Skeletal muscle tissue (tissue), 4 donors: ENCODE results near the gene CPM. TPM values are rescaled to one million over a fixed set of nuclear protein-coding genes. Genes with fewer than 3 reads are reported as not detected.
A peak's percentile ranks its signal among the peaks of the same experiment; 100 is the strongest.

Experiments
- H3K27ac ChIP-seq: one replicate; pipeline ENCODE4 v1.7.0; 2013; ENCODE audit warnings: mild to moderate bottlenecking, low read depth, low read length, inconsistent platforms
- H3K27me3 ChIP-seq, 3 donors: one replicate each; pipeline ENCODE4 v1.7.0; 2013; ENCODE audit warnings: low read length in 3 of 3; ENCODE audit not compliant: control insufficient read depth in 3 of 3, insufficient read depth in 3 of 3
- H3K36me3 ChIP-seq, 3 donors: one replicate each; pipeline ENCODE4 v1.7.0; 2013; ENCODE audit warnings: low read length in 3 of 3; ENCODE audit not compliant: control insufficient read depth in 3 of 3, insufficient read depth in 3 of 3
- H3K4me1 ChIP-seq, 3 donors: one replicate each; pipeline ENCODE4 v1.7.0; 2013; ENCODE audit warnings: low read length in 3 of 3, mild to moderate bottlenecking in 3 of 3; ENCODE audit not compliant: control insufficient read depth in 3 of 3, insufficient read depth in 3 of 3
- H3K4me3 ChIP-seq, 3 donors: one replicate each; pipeline ENCODE4 v1.7.0; 2013; ENCODE audit warnings: low read length in 3 of 3
- H3K9ac ChIP-seq, 3 donors: one replicate each; pipeline ENCODE4 v1.7.0; 2013; ENCODE audit warnings: low read length in 3 of 3, mild to moderate bottlenecking in 3 of 3, moderate library complexity in 2 of 3, low read depth in 1 of 3
- H3K9me3 ChIP-seq, 3 donors: one replicate each; pipeline ENCODE4 v1.7.0; 2013; ENCODE audit warnings: low read length in 3 of 3; ENCODE audit not compliant: control insufficient read depth in 3 of 3
- total RNA-seq: library from RNA; depleted of rRNA; stranded (reverse); fragments of >200 nt; gene quantifications from one replicate; pipeline ENCODE4 v1.2.3, GENCODE V29; 2014
- donor health status: Osteomylitis.

The CPM gene
- 2.1 TPM for total RNA-seq

DNA sequence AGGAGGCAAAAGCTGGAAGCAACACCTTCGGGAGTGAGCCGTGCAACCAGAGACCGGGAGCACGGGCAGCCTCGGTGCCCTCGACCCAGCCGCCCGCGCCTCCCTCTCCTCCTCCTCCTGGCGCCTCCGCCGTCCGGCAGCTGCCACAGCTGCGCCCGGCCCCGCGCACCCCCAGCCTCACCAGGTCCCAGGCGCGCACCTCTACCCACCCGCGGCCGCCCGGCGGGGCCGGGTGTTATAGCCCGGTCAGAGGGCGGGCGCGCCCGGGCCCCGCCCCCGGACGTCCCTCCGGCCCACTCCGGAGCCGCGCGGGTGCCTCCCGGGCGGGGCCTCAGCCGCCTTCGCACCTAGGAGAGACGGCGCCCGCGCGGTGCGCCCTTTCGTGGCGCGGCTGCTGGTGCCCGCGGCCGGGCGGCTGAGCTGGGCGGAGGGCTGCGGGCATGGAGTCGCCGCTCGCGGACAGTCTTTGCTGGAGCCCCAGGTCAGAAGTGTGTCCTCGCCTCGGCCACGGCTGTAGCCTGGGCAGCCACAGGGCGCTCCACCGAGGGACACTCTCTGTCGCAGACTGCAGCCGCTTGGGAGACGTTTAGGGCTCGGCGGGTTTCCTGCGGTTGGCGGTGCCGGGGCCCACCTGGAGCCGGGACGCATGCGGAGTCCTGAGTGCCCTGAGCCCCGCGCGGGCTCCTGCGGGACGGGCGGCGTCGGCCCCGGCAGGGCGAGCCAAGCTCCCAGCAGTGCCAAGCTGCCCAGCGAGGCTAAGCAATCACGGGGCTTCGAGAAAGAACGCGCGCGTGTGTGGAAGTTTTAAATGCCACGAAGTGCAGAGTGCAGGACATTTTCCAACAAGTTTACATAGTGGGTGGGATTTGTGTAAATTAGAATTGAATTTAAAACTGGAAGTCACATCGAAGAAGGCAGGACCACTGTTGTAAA, at the start of gene CPM:
TSS of gene CPM (minus strand) at position 211 of the 933 bp plus-strand sequence. CDS start 334 bp downstream, outside the sequence.
- Histone ChIP-seq H3K36me3 (no peaks in the 10 kb centered on the region), H3K4me1 (peaks cover 5 to 13% (median 10%) of the 10 kb centered on the region in 3 donors), H3K27me3 (peaks cover 3 to 16% (median 5%) of the 10 kb centered on the region in 3 donors), H3K4me3 (peak within 1 kb of the TSS; percentile 65 to 73 (median 73)), H3K9ac (peak within 1 kb of the TSS; percentile 53 to 58 (median 57)), H3K27ac (peak within 1 kb of the TSS; percentile 50), H3K9me3 (no peaks in the 10 kb centered on the region)

- no peaks in the 10 kb centered on the region for H3K27me3 ChIP-seq
- no peak overlapping the region for H3K27ac ChIP-seq
- H3K4me3 ChIP-seq, result no peak overlapping the region
- H3K4me1 ChIP-seq, result no peaks in the 10 kb centered on the region
- no peak overlapping the region for H3K9ac ChIP-seq
- H3K9me3 ChIP-seq, result peaks cover 0 to 5% (median 0%) of the 10 kb centered on the region in 3 donors
- no peaks in the 10 kb centered on the region for H3K36me3 ChIP-seq
Measured at GRCh38 chr12:68981516-68981915, 48.5 kb upstream of the CPM start.

GRCh38 chr12:68980476-68981212, 47.7 kb upstream of the CPM start:
- Histone ChIP-seq H3K4me3 (no peak overlapping the region), H3K27ac (no peak overlapping the region), H3K4me1 (no peaks in the 10 kb centered on the region), H3K9me3 (peaks cover 0 to 5% (median 0%) of the 10 kb centered on the region in 3 donors), H3K9ac (no peak overlapping the region), H3K36me3 (no peaks in the 10 kb centered on the region), H3K27me3 (no peaks in the 10 kb centered on the region)

- H3K27ac ChIP-seq, result no peak overlapping the region
- no peaks in the 10 kb centered on the region for H3K27me3 ChIP-seq
- H3K9ac ChIP-seq, result no peak overlapping the region
- no peaks in the 10 kb centered on the region for H3K36me3 ChIP-seq
- no peaks in the 10 kb centered on the region for H3K4me1 ChIP-seq
- peaks cover 0 to 5% (median 0%) of the 10 kb centered on the region in 3 donors for H3K9me3 ChIP-seq
- no peak overlapping the region for H3K4me3 ChIP-seq
Measured at GRCh38 chr12:68978678-68979077, 45.7 kb upstream of the CPM start.

DNA sequence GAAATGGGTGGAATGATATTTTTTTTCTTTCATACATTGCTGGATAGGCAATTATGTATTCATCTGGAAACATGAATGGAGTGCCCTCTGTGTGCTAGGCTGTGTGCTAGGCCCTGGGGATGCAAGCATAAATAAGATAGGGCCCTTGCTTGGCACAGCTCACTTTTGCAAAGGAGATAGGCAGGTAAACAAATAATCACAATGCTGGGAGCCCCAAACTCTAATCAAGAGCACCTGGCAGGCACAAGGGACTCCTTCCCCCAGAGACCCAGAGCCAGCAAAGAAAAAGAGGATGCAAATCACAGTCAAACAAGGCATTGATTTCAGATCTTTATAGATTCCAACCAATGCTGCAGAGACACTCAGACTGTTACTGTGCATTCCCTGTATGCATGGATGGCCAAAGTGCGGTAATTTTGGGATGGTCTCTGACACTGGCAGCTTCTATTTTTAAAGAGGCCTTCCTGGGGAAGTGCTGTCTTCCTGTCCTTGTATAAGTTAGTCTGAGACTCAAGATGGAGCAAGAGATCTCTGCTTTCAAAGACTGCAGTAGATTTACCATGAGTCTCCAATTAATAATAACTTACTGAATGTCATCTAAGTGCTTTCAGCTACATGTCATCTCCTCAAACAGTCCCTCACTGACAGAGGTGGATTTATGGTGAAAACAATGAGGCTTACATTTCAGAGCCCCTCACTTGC, 45.1 kb upstream of the CPM start:
- Histone ChIP-seq H3K9ac (no peak overlapping the region), H3K27ac (no peak overlapping the region)

GRCh38 chr12:68977335-68977734, 44.4 kb upstream of the CPM start:
- H3K27me3 ChIP-seq, result no peaks in the 10 kb centered on the region
- H3K9me3 ChIP-seq, result no peaks in the 10 kb centered on the region
- H3K4me3 ChIP-seq, result no peak overlapping the region
- H3K36me3 ChIP-seq, result no peaks in the 10 kb centered on the region
- H3K4me1 ChIP-seq, result no peaks in the 10 kb centered on the region
- H3K9ac ChIP-seq, result no peak overlapping the region
- no peak overlapping the region for H3K27ac ChIP-seq

More for the DNA sequence above, 45.1 kb upstream of the CPM start:
- no peaks in the 10 kb centered on the region for H3K4me1 ChIP-seq
- H3K27me3 ChIP-seq, result no peaks in the 10 kb centered on the region
- no peaks in the 10 kb centered on the region for H3K36me3 ChIP-seq
- peaks cover 0 to 5% (median 0%) of the 10 kb centered on the region in 3 donors for H3K9me3 ChIP-seq
- no peak overlapping the region for H3K4me3 ChIP-seq

DNA sequence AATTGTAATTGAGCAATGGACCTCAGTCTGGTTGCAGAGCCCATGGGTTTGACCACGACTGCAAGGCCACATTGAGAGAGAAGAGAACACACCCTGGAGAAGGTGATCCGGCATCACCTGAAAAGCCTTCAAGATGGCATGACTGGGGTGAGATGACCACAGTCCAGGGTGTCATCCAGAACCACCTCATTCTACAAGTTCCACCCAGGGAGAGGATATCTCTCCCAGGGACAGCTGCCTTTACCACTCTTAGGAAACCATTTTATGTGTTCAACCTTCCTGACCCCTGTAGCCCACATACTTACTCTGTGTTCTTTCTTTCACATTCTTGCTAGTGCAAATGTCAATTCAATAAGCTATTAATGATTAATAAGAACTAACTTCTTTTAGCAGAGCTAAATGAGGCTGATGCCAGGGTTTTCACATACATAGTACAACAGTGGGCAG, 43.4 kb upstream of the CPM start:
- H3K27me3 ChIP-seq, result no peaks in the 10 kb centered on the region
- no peaks in the 10 kb centered on the region for H3K9me3 ChIP-seq
- H3K27ac ChIP-seq, result no peak overlapping the region
- H3K9ac ChIP-seq, result no peak overlapping the region
- no peaks in the 10 kb centered on the region for H3K36me3 ChIP-seq
- no peak overlapping the region for H3K4me3 ChIP-seq
- no peaks in the 10 kb centered on the region for H3K4me1 ChIP-seq

GRCh38 chr12:68975811-68976210, 42.8 kb upstream of the CPM start:
- Histone ChIP-seq H3K4me1 (no peaks in the 10 kb centered on the region), H3K36me3 (no peaks in the 10 kb centered on the region)

DNA sequence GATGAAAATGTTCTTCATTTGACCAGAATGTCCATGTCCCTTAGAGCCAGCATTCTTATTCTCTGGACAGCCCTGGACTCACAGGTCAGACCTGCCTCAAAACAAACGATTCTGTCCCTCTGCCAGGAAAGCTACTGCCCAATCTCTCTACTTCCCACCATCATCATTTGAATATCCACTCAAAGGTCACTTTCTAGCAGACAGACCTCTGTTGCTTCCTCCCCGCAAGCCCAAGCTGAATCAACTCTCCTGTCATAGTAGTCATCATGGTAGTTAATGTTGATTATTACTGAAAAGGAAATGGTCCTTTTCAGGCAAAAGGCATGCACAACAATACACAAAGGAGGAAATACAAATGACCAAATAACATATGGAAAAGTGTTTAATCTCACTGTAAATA, 39.6 kb upstream of the CPM start:
- H3K4me1 ChIP-seq, result no peaks in the 10 kb centered on the region
- no peak overlapping the region for H3K4me3 ChIP-seq
- H3K36me3 ChIP-seq, result no peaks in the 10 kb centered on the region
- H3K27me3 ChIP-seq, result no peaks in the 10 kb centered on the region
- no peak overlapping the region for H3K9ac ChIP-seq
- no peak overlapping the region for H3K27ac ChIP-seq
- H3K9me3 ChIP-seq, result no peaks in the 10 kb centered on the region

More at GRCh38 chr12:68975811-68976210, 42.8 kb upstream of the CPM start:
- Histone ChIP-seq H3K27ac (no peak overlapping the region), H3K27me3 (no peaks in the 10 kb centered on the region), H3K9me3 (no peaks in the 10 kb centered on the region), H3K9ac (no peak overlapping the region), H3K4me3 (no peak overlapping the region)
